Type B pancreatic cell (in vitro differentiated cells): ENCODE results near the gene MRI1. TPM values are rescaled to one million over a fixed set of nuclear protein-coding genes. Genes with fewer than 3 reads are reported as not detected.

Experiments
- DNase-seq: peaks from one replicate; pipeline ENCODE4 v3.0.0; 2021; ENCODE audit warnings: mixed read lengths; ENCODE audit not compliant: unreplicated experiment; ENCODE audit errors: extremely low spot score
- H3K27ac Mint-ChIP-seq: 2 replicates; pipeline ENCODE4 v1.8.0; 2021; ENCODE audit warnings: mild to moderate bottlenecking, mixed read lengths
- H3K27me3 Mint-ChIP-seq: 2 replicates; pipeline ENCODE4 v1.8.0; 2021; ENCODE audit warnings: mixed read lengths
- H3K36me3 Mint-ChIP-seq: 2 replicates; pipeline ENCODE4 v1.8.0; 2021; ENCODE audit warnings: mixed read lengths
- H3K4me1 Mint-ChIP-seq: one replicate; pipeline ENCODE4 v1.8.0; 2021; ENCODE audit warnings: mixed read lengths; ENCODE audit not compliant: unreplicated experiment
- H3K4me3 Mint-ChIP-seq: 2 replicates; pipeline ENCODE4 v1.8.0; 2021; ENCODE audit warnings: mild to moderate bottlenecking, mixed read lengths
- H3K9me3 Mint-ChIP-seq: 2 replicates; pipeline ENCODE4 v1.8.0; 2021; ENCODE audit warnings: mixed read lengths
- CTCF ChIP-seq: fragments of 200-600 bp; sonication (generic); conservative IDR thresholded peaks from 2 replicates; pipeline ENCODE4 v1.5.0; 2021; ENCODE audit warnings: antibody characterized with exemption, mild to moderate bottlenecking
- total RNA-seq: library from RNA; stranded (reverse); gene quantifications from 2 replicates; pipeline ENCODE4 v1.2.1, GENCODE V29; 2021; ENCODE audit warnings: low replicate concordance

Gene MRI1
- total RNA-seq, 1 donor from 2014 or later, result 27.7 TPM

GRCh38 chr19:13726323-13726722, 38.0 kb upstream of the MRI1 start:
- Mint-ChIP-seq H3K4me1 (peaks cover 3% of the 10 kb centered on the region), H3K4me3 (no peak overlapping the region), H3K27me3 (peaks cover 2% of the 10 kb centered on the region), H3K9me3 (no peaks in the 10 kb centered on the region), H3K27ac (no peak overlapping the region), H3K36me3 (no peaks in the 10 kb centered on the region)
- no peak for DNase-seq
- no peak for TF ChIP-seq CTCF

- Mint-ChIP-seq H3K27me3 (peaks cover 2% of the 10 kb centered on the region), H3K27ac (peak overlapping the region; percentile 39), H3K4me3 (no peak overlapping the region), H3K36me3 (no peaks in the 10 kb centered on the region), H3K4me1 (peaks cover 4% of the 10 kb centered on the region), H3K9me3 (no peaks in the 10 kb centered on the region)
- TF ChIP-seq CTCF, result no peak
- DNase-seq, result no peak
Measured at GRCh38 chr19:13727798-13728197, 36.5 kb upstream of the MRI1 start.

- Mint-ChIP-seq H3K9me3 (no peaks in the 10 kb centered on the region), H3K27me3 (no peaks in the 10 kb centered on the region), H3K4me3 (no peak overlapping the region), H3K36me3 (no peaks in the 10 kb centered on the region), H3K27ac (no peak overlapping the region), H3K4me1 (peaks cover 4% of the 10 kb centered on the region)
- no peak for TF ChIP-seq CTCF
- DNase-seq, result no peak
Measured at GRCh38 chr19:13729859-13730258, 34.5 kb upstream of the MRI1 start.

- Mint-ChIP-seq H3K4me3 (peak overlapping the region; percentile 94), H3K4me1 (peaks cover 4% of the 10 kb centered on the region), H3K36me3 (no peaks in the 10 kb centered on the region), H3K27ac (peak overlapping the region; percentile 96), H3K27me3 (no peaks in the 10 kb centered on the region), H3K9me3 (no peaks in the 10 kb centered on the region)
- DNase-seq, result peak; percentile 98
- no peak for TF ChIP-seq CTCF
Measured at GRCh38 chr19:13731147-13731964, 33.0 kb upstream of the MRI1 start.

GRCh38 chr19:13732337-13732736, 32.0 kb upstream of the MRI1 start:
- DNase-seq, result no peak
- H3K4me1 Mint-ChIP-seq, result peaks cover 4% of the 10 kb centered on the region
- no peaks in the 10 kb centered on the region for H3K27me3 Mint-ChIP-seq
- H3K4me3 Mint-ChIP-seq, result peak overlapping the region; percentile 94
- no peaks in the 10 kb centered on the region for H3K9me3 Mint-ChIP-seq
- H3K36me3 Mint-ChIP-seq, result no peaks in the 10 kb centered on the region
- TF ChIP-seq CTCF, result no peak
- H3K27ac Mint-ChIP-seq, result peak overlapping the region; percentile 96
